ENCODE results near the gene GPR183.
A peak's percentile ranks its signal among the peaks of the same experiment; 100 is the strongest.

Gene GPR183

GRCh38 chr13:99339230-99339721 lies 32.1 kb upstream of the GPR183 start:
- no peak for DNase-seq (ENCODE audit: low spot score)

- no peak for DNase-seq (ENCODE audit: low spot score)
These were observed 28.4 kb upstream of the GPR183 start for GRCh38 chr13:99335603-99336002.

GRCh38 chr13:99335087-99335486 lies 27.9 kb upstream of the GPR183 start:
- no peak for DNase-seq (ENCODE audit: low spot score)

GRCh38 chr13:99334221-99334620 lies 27.0 kb upstream of the GPR183 start:
- DNase-seq (ENCODE audit: low spot score), result no peak

GRCh38 chr13:99332456-99332855 lies 25.3 kb upstream of the GPR183 start:
- no peak for DNase-seq (ENCODE audit: low spot score)

GRCh38 chr13:99331881-99332293 lies 24.7 kb upstream of the GPR183 start:
- DNase-seq (ENCODE audit: low spot score), result no peak

- DNase-seq (ENCODE audit: low spot score), result no peak
These were observed 23.7 kb upstream of the GPR183 start for GRCh38 chr13:99330942-99331341.

- DNase-seq (ENCODE audit: low spot score), result no peak
These were observed 22.3 kb upstream of the GPR183 start for GRCh38 chr13:99329477-99329876.

- DNase-seq (ENCODE audit: low spot score), result no peak
These were observed 20.6 kb upstream of the GPR183 start for GRCh38 chr13:99327761-99328160.

GRCh38 chr13:99327126-99327525 lies 19.9 kb upstream of the GPR183 start:
- DNase-seq (ENCODE audit: low spot score), result no peak

- no peak for DNase-seq (ENCODE audit: low spot score)
These were observed 18.8 kb upstream of the GPR183 start for GRCh38 chr13:99326012-99326411.

GRCh38 chr13:99323488-99323887 lies 16.3 kb upstream of the GPR183 start:
- DNase-seq (ENCODE audit: low spot score), result no peak

- DNase-seq (ENCODE audit: low spot score), result no peak
These were observed 15.3 kb upstream of the GPR183 start for GRCh38 chr13:99322297-99323103.

- no peak for DNase-seq (ENCODE audit: low spot score)
These were observed 14.5 kb upstream of the GPR183 start for GRCh38 chr13:99321709-99322108.

GRCh38 chr13:99320693-99321481 lies 13.7 kb upstream of the GPR183 start:
- no peak for DNase-seq (ENCODE audit: low spot score)

- no peak for DNase-seq (ENCODE audit: low spot score)
These were observed 9.6 kb upstream of the GPR183 start for GRCh38 chr13:99316657-99317256.

- no peak for DNase-seq (ENCODE audit: low spot score)
These were observed 9.0 kb upstream of the GPR183 start for GRCh38 chr13:99316224-99316623.

- DNase-seq (ENCODE audit: low spot score), result no peak
These were observed 8.0 kb upstream of the GPR183 start for GRCh38 chr13:99315186-99315585.

GRCh38 chr13:99314640-99315176 lies 7.5 kb upstream of the GPR183 start:
- no peak for DNase-seq (ENCODE audit: low spot score)

- no peak for DNase-seq (ENCODE audit: low spot score)
These were observed 6.7 kb upstream of the GPR183 start for GRCh38 chr13:99313941-99314340.

GRCh38 chr13:99313501-99313900 lies 6.3 kb upstream of the GPR183 start:
- no peak for DNase-seq (ENCODE audit: low spot score)

GRCh38 chr13:99312493-99312883 lies 5.3 kb upstream of the GPR183 start:
- peak; percentile 73 for DNase-seq (ENCODE audit: low spot score)

Data from globus pallidus (tissue), 1 donor.